GM12891 (cell line): ENCODE results near the gene AKAP8.

Experiments used
- PAX5 ChIP-seq: IDR thresholded peaks from 2 replicates; pipeline ENCODE4 v1.6.1; 2011; ENCODE audit warnings: low read length, moderate library complexity, mild to moderate bottlenecking; ENCODE audit not compliant: insufficient read depth, severe bottlenecking
- POLR2A ChIP-seq: IDR thresholded peaks from 2 replicates; pipeline ENCODE4 v1.6.1; 2011; ENCODE audit warnings: low read depth, low read length, control low read depth
- POLR2AphosphoS5 ChIP-seq: IDR thresholded peaks from 2 replicates; pipeline ENCODE4 v1.6.1; 2011; ENCODE audit warnings: low read depth, low read length, control low read depth
- SPI1 ChIP-seq: IDR thresholded peaks from 2 replicates; pipeline ENCODE4 v1.6.1; 2011; ENCODE audit warnings: low read depth, low read length, control low read depth
- TAF1 ChIP-seq: IDR thresholded peaks from 2 replicates; pipeline ENCODE4 v1.6.1; 2011; ENCODE audit warnings: low read depth, low read length, control low read depth

DNA sequence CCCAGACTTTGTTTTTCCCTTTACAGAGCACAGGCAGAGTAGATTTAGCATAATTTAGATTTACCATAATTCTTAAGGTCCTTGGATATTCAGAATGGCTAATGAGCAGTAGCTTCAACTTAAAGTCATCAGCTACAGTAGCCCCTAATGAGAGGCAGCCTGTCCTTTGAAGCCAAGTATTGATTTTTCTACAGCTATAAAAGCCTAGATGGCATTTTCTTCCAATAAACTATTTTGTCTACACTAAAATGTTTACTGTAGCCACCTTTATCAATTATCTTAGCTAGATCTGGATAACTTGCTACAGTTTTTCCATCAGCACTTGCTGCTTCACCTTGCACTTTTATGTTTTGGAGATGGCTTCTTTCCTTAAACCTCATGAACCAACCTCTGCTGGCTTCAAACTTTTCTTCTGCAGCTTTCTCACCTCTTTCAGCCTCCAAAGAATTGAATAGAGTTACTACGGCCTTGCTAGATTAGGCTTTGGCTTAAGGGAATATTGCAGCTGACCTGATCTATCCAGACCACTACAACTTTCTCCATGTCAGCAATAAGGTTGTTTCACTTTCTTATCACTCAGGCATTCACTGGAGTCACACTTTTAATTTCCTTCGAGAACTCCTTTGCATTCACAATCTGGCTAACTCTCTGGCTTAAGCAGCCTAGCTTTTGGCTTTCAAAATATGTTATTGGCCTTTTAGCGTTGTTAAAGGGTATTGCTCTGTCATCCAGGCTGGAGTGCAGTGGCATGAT lies 73.8 kb downstream of the AKAP8 start:
- no peak for TF ChIP-seq POLR2A
- no peak for TF ChIP-seq POLR2AphosphoS5
- TF ChIP-seq SPI1 = no peak
- TF ChIP-seq TAF1 = no peak
- TF ChIP-seq PAX5 = no peak
